GM12864 (cell line): ENCODE measurements around the gene MMP1.

ENCODE experiments used
- DNase-seq: peaks from one replicate; pipeline ENCODE4 v3.0.0-alpha.2; 2011; ENCODE audit warnings: low read depth
- H3K4me3 ChIP-seq: 2 replicates; pipeline ENCODE4 v1.5.1; 2011; ENCODE audit warnings: mild to moderate bottlenecking, low read depth, low read length, control low read depth
- CTCF ChIP-seq: IDR thresholded peaks from 2 replicates; pipeline ENCODE4 v1.5.1; 2011; ENCODE audit warnings: low read depth, mild to moderate bottlenecking, moderate library complexity, low read length, control low read depth, inconsistent platforms; ENCODE audit errors: missing control alignments

The MMP1 gene

GRCh38 chr11:102763440-102763839, 34.5 kb downstream of the MMP1 start:
- H3K4me3 ChIP-seq: no peak overlapping the region
- no peak for DNase-seq
- TF ChIP-seq CTCF: no peak

DNA sequence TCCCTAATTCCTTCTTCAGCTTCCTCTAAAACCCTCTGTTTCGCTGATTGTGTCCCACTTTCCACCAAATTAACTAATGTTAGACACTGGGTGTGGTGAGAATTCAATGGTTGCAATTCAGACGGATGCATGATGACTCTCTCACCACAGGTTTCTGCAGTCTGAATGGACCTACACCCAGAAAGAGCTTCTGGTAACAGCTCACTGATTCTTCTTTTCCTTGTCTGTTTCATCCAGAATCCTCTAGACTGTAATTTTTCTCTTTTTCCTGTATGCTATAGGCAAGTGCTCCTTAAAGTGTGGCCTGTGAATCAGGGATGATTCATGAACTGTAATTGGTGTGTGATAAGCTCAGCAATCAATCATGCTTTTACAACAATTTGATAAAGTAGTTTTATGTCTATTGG, 35.6 kb downstream of the MMP1 start:
- no peak overlapping the region for H3K4me3 ChIP-seq
- TF ChIP-seq CTCF: no peak
- DNase-seq: no peak

DNA sequence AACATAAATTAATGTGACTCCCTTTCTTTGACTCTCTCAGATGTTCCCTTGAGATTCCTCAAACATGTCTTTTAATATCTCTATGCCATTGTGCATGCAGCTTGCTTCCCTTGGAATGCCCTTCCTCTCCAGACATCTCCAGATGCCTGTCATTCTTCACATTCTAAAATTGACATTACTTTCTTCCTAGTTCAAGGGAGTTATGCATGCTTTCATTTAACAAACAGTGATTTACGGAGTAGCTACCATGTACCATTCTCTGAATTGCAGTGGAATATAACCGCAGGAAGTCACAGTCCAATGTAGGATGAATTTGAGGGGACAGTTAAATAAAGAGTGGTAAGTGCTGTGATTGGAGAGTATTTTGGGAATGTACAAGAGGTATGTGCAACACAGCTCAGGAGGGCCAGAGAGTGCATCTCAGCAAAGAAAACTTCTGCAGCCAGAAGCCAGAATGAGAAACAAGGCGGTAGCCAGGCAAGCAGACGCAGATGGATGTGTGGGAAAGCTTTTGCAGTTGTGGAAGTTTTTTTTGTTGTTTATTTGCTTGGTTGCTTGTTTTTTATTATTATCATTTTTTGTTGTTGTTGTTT, 36.2 kb downstream of the MMP1 start:
- DNase-seq: no peak
- no peak overlapping the region for H3K4me3 ChIP-seq
- no peak for TF ChIP-seq CTCF

GRCh38 chr11:102760344-102761035, 37.5 kb downstream of the MMP1 start:
- no peak for DNase-seq
- TF ChIP-seq CTCF: no peak
- no peak overlapping the region for H3K4me3 ChIP-seq

DNA sequence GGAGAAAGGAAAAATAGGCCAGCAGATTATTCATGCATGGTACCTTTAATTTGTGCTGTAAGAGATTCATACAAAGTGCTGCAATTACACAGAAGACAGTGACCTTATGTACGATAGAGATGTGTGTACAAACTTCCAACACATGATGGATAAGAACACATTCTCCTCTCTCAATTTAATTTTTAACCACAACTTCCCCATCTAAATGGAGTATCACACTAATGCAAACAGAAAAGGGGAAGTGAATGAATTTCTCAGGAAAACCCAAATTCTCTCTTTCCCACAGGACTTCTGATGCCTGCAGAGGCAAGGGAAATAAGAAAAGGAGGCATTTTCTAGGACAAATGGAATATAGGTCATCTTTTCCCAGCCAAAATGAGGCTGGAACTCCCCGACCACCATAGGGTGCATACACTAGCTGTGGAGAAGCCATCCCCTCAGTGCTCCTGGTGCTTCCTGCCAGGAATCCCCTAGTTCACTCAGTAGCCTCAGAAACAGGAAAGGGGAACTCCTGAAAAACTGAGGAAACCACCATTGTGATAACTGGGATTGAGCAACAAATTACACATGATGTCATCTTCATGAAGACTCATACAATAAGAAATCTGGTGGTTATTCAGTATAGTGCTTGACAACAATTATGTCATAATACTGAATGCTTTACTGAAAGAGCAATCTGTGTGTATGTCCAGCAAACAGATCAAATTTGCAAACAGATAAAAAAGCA, 40.0 kb downstream of the MMP1 start:
- TF ChIP-seq CTCF: no peak
- no peak overlapping the region for H3K4me3 ChIP-seq
- no peak for DNase-seq

DNA sequence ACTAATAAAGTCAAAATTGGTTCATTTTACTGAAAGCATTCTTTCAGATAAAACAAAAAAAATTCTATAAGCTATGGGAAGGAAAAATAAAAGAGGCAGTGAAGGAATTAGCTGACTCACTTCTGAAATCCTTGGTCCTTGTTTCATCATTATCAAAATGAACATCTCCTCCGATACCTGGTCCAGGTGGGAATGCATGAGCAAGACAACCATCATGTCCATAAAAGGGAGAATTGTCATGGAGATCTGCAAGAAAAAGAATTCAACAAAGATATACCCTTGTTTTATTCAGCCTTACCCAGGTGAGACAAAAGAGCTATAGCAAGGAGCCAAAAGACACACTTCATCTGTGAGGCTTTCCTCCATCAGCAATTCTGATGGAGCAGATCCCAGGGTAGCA, 44.7 kb downstream of the MMP1 start:
- no peak overlapping the region for H3K4me3 ChIP-seq
- no peak for DNase-seq
- no peak for TF ChIP-seq CTCF

DNA sequence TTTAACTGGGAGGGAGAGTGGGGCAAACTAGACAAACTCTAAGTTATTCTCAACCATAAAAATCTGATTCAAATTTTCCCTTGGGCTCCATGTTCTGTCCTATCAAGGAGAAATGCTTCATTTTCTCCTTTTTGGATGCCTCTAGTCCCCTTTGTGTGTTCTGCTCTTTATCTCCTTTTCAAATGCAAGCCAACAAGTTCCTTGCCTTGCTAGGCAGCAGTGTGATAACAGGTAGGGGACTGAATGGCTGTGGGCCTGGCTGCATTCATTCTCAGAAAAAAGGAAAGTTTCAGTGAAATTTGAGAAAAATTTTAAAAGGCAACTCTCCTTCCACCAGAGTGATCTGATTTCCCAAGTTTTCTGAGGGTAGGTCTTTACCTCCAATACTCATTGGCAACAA, 46.3 kb downstream of the MMP1 start:
- H3K4me3 ChIP-seq: no peak overlapping the region
- no peak for TF ChIP-seq CTCF
- DNase-seq: no peak
